Chondrocyte (in vitro differentiated cells): ENCODE results near the gene HOXA6. TPM values are rescaled to one million over a fixed set of nuclear protein-coding genes. Genes with fewer than 3 reads are reported as not detected.

ENCODE experiments used
- DNase-seq: peaks from one replicate; pipeline ENCODE4 v3.0.0; 2021; ENCODE audit warnings: mixed read lengths, low spot score
- H3K27ac Mint-ChIP-seq: one replicate; pipeline ENCODE4 v1.8.0; 2021; ENCODE audit warnings: mild to moderate bottlenecking, moderate library complexity, mixed read lengths; ENCODE audit not compliant: unreplicated experiment
- H3K27me3 Mint-ChIP-seq: 2 replicates; pipeline ENCODE4 v1.8.0; 2021; ENCODE audit warnings: low read depth, mixed read lengths
- H3K36me3 Mint-ChIP-seq: 2 replicates; pipeline ENCODE4 v1.8.0; 2021; ENCODE audit warnings: low read depth, mixed read lengths
- H3K4me1 Mint-ChIP-seq: 2 replicates; pipeline ENCODE4 v1.8.0; 2021; ENCODE audit warnings: low read depth, mild to moderate bottlenecking, mixed read lengths
- H3K4me3 Mint-ChIP-seq: one replicate; pipeline ENCODE4 v1.8.0; 2021; ENCODE audit warnings: mild to moderate bottlenecking, moderate library complexity, mixed read lengths; ENCODE audit not compliant: unreplicated experiment
- H3K9me3 Mint-ChIP-seq: 2 replicates; pipeline ENCODE4 v1.8.0; 2021; ENCODE audit warnings: low read depth, mixed read lengths
- total RNA-seq: library from RNA; stranded (reverse); gene quantifications from 3 replicates; pipeline ENCODE4 v1.2.1, GENCODE V29; 2021
- TF ChIP-seq, protein P1 (sequence below): fragments of 200-600 bp; sonication (generic); IDR thresholded peaks from 2 replicates; pipeline ENCODE4 v1.5.0; 2021; ENCODE audit warnings: antibody characterized with exemption, mild to moderate bottlenecking, moderate library complexity

HOXA6 gene
- total RNA-seq, 1 donor from 2014 or later = not detected

DNA sequence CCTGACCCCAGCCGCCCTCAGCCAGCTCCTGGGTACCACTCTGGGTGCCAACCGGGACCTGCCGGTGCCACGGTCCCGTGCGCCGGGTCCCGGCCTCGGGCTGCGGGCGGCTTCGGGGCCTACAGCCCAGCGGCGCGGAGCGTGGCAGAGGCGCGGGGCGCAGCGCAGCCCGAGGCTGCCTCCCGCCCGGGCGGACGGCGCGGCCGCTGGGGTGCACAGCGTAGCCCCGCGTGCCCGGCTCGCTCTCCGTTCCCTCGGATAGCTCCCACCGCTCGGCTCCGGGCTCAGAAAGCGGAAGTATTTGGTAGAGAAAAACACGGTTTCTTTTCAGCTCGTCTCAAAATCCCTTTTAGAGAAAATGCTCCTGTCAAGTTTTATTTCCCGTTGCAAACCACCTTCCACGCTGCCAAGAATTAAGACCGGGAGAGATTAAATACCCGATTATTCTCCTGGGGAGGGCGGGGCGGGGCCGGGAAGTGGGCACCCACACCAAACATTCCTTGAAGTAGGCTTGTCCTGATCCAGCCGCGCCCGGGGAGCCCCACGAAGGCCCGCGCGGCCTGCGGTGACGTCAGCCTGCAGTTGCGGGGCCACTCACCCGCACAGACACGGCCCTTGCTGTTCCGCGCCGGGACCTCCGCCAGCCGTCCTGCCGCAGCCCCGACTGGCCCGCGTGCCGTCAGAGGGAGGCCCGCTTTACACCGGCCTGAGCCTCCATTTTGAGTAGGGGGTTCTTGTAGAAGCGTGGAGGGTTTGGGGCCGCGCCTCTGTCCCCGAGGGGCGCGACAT, 45.2 kb upstream of the HOXA6 start:
- peaks cover 82% of the 10 kb centered on the region for H3K27me3 Mint-ChIP-seq
- no peaks in the 10 kb centered on the region for H3K9me3 Mint-ChIP-seq
- H3K36me3 Mint-ChIP-seq = peaks cover 4% of the 10 kb centered on the region
- H3K4me3 Mint-ChIP-seq = peak overlapping the region; percentile 57
- no peak for DNase-seq
- H3K27ac Mint-ChIP-seq = no peak overlapping the region
- peaks cover 23% of the 10 kb centered on the region for H3K4me1 Mint-ChIP-seq
- TF ChIP-seq, protein P1, sequence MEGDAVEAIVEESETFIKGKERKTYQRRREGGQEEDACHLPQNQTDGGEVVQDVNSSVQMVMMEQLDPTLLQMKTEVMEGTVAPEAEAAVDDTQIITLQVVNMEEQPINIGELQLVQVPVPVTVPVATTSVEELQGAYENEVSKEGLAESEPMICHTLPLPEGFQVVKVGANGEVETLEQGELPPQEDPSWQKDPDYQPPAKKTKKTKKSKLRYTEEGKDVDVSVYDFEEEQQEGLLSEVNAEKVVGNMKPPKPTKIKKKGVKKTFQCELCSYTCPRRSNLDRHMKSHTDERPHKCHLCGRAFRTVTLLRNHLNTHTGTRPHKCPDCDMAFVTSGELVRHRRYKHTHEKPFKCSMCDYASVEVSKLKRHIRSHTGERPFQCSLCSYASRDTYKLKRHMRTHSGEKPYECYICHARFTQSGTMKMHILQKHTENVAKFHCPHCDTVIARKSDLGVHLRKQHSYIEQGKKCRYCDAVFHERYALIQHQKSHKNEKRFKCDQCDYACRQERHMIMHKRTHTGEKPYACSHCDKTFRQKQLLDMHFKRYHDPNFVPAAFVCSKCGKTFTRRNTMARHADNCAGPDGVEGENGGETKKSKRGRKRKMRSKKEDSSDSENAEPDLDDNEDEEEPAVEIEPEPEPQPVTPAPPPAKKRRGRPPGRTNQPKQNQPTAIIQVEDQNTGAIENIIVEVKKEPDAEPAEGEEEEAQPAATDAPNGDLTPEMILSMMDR = no peak

DNA sequence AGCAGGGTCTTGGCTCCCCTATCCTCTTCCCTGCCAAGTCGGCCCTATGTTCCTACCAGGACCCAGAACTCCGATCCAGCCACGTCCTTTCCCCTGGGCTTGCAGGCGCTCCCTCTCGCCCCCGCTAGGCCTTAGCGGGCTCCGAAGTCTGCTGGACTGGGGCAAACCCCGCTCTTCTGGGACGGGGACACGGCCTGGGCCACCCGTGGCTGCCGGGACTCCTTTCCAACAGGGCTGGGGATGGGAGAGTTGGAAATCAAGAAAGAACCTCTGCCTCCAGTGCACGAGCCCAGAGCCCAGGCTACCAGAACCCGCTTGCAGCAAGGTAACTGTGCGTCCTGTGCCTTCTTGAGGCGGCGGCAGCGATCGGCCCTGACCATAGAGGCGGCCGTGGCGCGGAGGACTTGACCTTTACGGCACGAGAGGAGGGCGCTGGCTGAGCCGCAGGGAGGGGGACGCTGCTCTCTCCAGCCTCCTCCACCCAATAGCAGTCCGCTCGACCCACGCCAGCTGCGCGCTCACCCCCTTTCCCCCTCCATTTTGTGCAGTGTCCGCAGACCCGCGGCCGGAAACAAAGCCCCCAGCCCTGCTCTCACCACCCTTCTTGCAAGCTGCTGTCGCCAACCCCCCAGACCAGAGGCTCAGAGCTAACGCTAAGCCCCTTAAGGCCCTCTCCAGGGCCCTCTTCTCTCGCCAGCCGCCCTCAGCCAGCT, 44.4 kb upstream of the HOXA6 start:
- DNase-seq = no peak
- no peak overlapping the region for H3K27ac Mint-ChIP-seq
- H3K36me3 Mint-ChIP-seq = peaks cover 4% of the 10 kb centered on the region
- peak overlapping the region; percentile 47 for H3K4me3 Mint-ChIP-seq
- H3K27me3 Mint-ChIP-seq = peaks cover 81% of the 10 kb centered on the region
- H3K4me1 Mint-ChIP-seq = peaks cover 24% of the 10 kb centered on the region
- TF ChIP-seq, protein P1 = no peak
- H3K9me3 Mint-ChIP-seq = no peaks in the 10 kb centered on the region

GRCh38 chr7:27191161-27191731, 43.7 kb upstream of the HOXA6 start:
- H3K4me1 Mint-ChIP-seq = peaks cover 24% of the 10 kb centered on the region
- H3K36me3 Mint-ChIP-seq = peaks cover 4% of the 10 kb centered on the region
- no peak overlapping the region for H3K4me3 Mint-ChIP-seq
- H3K27ac Mint-ChIP-seq = no peak overlapping the region
- no peaks in the 10 kb centered on the region for H3K9me3 Mint-ChIP-seq
- TF ChIP-seq, protein P1 = no peak
- DNase-seq = no peak
- peaks cover 82% of the 10 kb centered on the region for H3K27me3 Mint-ChIP-seq

GRCh38 chr7:27189997-27190748, 42.6 kb upstream of the HOXA6 start:
- no peak for DNase-seq
- Mint-ChIP-seq H3K4me1 (peaks cover 31% of the 10 kb centered on the region), H3K36me3 (peaks cover 4% of the 10 kb centered on the region), H3K27ac (no peak overlapping the region), H3K4me3 (no peak overlapping the region), H3K27me3 (peaks cover 87% of the 10 kb centered on the region), H3K9me3 (no peaks in the 10 kb centered on the region)
- TF ChIP-seq, protein P1 = no peak
